ENCODE results near the gene MPZL1.

The MPZL1 gene

GRCh38 chr1:167751676-167752075 is 29.9 kb downstream of the MPZL1 start:
- DNase-seq (ENCODE audit: low spot score), result no peak
- in situ Hi-C loops (cut with MboI; ENCODE audit: low pct_unique_long_range_greater_than_20kb, low sequenced_read_pairs, unreplicated experiment), result no loop called here
- TF ChIP-seq CTCF (IDR thresholded peaks at IDR 0.05; ENCODE audit: extremely low read depth, insufficient read depth, missing control alignments), result no peak

- no peak for TF ChIP-seq CTCF (IDR thresholded peaks at IDR 0.05; ENCODE audit: extremely low read depth, insufficient read depth, missing control alignments)
- no peak for DNase-seq (ENCODE audit: low spot score)
- in situ Hi-C loops (cut with MboI; ENCODE audit: low pct_unique_long_range_greater_than_20kb, low sequenced_read_pairs, unreplicated experiment), result no loop called here
Measured at GRCh38 chr1:167752219-167752985, 30.6 kb downstream of the MPZL1 start.

- in situ Hi-C loops (cut with MboI; ENCODE audit: low pct_unique_long_range_greater_than_20kb, low sequenced_read_pairs, unreplicated experiment), result no loop called here
- no peak for DNase-seq (ENCODE audit: low spot score)
- no peak for TF ChIP-seq CTCF (IDR thresholded peaks at IDR 0.05; ENCODE audit: extremely low read depth, insufficient read depth, missing control alignments)
Measured at GRCh38 chr1:167755654-167756053, 33.9 kb downstream of the MPZL1 start.

- in situ Hi-C loops (cut with MboI; ENCODE audit: low pct_unique_long_range_greater_than_20kb, low sequenced_read_pairs, unreplicated experiment), result no loop called here
- DNase-seq (ENCODE audit: low spot score), result no peak
- no peak for TF ChIP-seq CTCF (IDR thresholded peaks at IDR 0.05; ENCODE audit: extremely low read depth, insufficient read depth, missing control alignments)
Measured at GRCh38 chr1:167756730-167757405, 35.1 kb downstream of the MPZL1 start.

GRCh38 chr1:167757433-167758309 is 35.9 kb downstream of the MPZL1 start:
- DNase-seq (ENCODE audit: low spot score), result no peak
- no peak for TF ChIP-seq CTCF (IDR thresholded peaks at IDR 0.05; ENCODE audit: extremely low read depth, insufficient read depth, missing control alignments)
- in situ Hi-C loops (cut with MboI; ENCODE audit: low pct_unique_long_range_greater_than_20kb, low sequenced_read_pairs, unreplicated experiment), result no loop called here

- in situ Hi-C loops (cut with MboI; ENCODE audit: low pct_unique_long_range_greater_than_20kb, low sequenced_read_pairs, unreplicated experiment), result no loop called here
- no peak for TF ChIP-seq CTCF (IDR thresholded peaks at IDR 0.05; ENCODE audit: extremely low read depth, insufficient read depth, missing control alignments)
- DNase-seq (ENCODE audit: low spot score), result no peak
Measured at GRCh38 chr1:167761400-167761799, 39.6 kb downstream of the MPZL1 start.
